ENCODE measurements around the gene DHX16. TPM values are rescaled to one million over a fixed set of nuclear protein-coding genes. Genes with fewer than 3 reads are reported as not detected.

The DHX16 gene
- total and polyA plus RNA-seq, 9 of the 15 experiments (the other 6 are each of a cell fraction or from before 2014, with no cell fraction given) = 14.6 to 66.1 (median 47.5) TPM

DNA sequence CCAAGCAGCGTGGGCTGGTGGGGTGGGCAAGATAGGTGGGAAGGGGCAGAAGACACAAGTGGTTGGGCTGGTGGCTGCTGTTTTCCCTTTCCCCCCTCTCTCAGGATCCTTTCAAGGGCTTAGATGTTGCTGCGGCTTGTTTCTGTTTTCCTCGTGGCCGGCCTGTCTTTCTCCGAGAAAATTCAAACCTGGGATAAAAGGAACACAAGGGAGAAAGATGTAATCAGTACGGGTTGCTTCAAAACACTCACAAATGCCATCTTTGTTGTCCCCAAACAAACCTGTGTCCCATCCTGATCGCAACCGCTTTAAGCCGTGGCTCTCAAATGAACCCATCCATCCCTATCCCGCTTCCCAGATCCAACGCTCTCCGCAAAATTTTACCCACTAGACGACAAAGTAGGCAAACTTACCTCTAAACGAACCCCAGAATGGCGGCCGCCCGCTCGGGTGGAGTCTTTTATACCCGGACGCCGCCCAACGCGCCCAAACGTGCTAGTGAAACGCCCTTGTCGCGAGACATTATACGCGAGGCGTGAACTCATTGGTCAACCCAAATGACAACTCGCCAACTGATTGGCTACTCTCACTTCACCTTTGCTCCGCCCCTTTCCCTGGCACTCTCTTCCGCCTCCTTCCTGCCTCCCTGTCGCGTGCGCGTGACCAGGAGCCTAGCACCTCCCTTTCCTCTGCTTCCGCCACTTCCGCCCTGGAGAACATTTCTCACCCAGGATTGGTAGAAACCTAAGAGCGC is 55.8 kb downstream of the DHX16 start, which contains the start of gene PPP1R10 (continued):
- 0 out of 2 replicates have a peak, but pooled peaks have one; percentile 95 for TF ChIP-seq KAT7 (CRISPR knock-in tag; IDR thresholded peaks at IDR 0.05; ENCODE audit: borderline replicate concordance)
- TF ChIP-seq, protein P1, sequence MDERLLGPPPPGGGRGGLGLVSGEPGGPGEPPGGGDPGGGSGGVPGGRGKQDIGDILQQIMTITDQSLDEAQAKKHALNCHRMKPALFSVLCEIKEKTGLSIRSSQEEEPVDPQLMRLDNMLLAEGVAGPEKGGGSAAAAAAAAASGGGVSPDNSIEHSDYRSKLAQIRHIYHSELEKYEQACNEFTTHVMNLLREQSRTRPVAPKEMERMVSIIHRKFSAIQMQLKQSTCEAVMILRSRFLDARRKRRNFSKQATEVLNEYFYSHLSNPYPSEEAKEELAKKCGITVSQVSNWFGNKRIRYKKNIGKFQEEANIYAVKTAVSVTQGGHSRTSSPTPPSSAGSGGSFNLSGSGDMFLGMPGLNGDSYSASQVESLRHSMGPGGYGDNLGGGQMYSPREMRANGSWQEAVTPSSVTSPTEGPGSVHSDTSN (CRISPR knock-in tag; IDR thresholded peaks at IDR 0.05; ENCODE audit: low read depth) = no peak
- TF ChIP-seq, protein P1 (tag; conservative IDR thresholded peaks at IDR 0.05; ENCODE audit: low read depth) = no peak
- peak; percentile 87 for TF ChIP-seq ZBTB17 (CRISPR knock-in tag; IDR thresholded peaks at IDR 0.05)
- TF ChIP-seq, protein P2, sequence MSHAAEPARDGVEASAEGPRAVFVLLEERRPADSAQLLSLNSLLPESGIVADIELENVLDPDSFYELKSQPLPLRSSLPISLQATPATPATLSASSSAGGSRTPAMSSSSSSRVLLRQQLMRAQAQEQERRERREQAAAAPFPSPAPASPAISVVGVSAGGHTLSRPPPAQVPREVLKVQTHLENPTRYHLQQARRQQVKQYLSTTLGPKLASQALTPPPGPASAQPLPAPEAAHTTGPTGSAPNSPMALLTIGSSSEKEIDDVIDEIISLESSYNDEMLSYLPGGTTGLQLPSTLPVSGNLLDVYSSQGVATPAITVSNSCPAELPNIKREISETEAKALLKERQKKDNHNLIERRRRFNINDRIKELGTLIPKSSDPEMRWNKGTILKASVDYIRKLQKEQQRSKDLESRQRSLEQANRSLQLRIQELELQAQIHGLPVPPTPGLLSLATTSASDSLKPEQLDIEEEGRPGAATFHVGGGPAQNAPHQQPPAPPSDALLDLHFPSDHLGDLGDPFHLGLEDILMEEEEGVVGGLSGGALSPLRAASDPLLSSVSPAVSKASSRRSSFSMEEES (CRISPR knock-in tag; IDR thresholded peaks at IDR 0.05) = peak; percentile 61; the same call in 1 of the 2 replicates
- TF ChIP-seq ATF1 (CRISPR knock-in tag; IDR thresholded peaks at IDR 0.05) = no peak; the same call in 1 of the 2 replicates
- TF ChIP-seq ATF1 (tag; IDR thresholded peaks at IDR 0.05) = peak; percentile 98
- TF ChIP-seq ZFX (CRISPR knock-in tag; IDR thresholded peaks at IDR 0.05) = peak; percentile 70; the same call in 1 of the 2 replicates
- TF ChIP-seq ADNP (tag; IDR thresholded peaks at IDR 0.05) = no peak
- TF ChIP-seq RBBP5 (IDR thresholded peaks at IDR 0.05; ENCODE audit: borderline replicate concordance, insufficient read depth, low read length, poor library complexity, severe bottlenecking) = peak; percentile 63
- TF ChIP-seq BMI1 (IDR thresholded peaks at IDR 0.05; ENCODE audit: low read length) = no peak
- TF ChIP-seq RFX1 (IDR thresholded peaks at IDR 0.05) = no peak; the same call in 1 of the 2 replicates
- TF ChIP-seq, protein P3, sequence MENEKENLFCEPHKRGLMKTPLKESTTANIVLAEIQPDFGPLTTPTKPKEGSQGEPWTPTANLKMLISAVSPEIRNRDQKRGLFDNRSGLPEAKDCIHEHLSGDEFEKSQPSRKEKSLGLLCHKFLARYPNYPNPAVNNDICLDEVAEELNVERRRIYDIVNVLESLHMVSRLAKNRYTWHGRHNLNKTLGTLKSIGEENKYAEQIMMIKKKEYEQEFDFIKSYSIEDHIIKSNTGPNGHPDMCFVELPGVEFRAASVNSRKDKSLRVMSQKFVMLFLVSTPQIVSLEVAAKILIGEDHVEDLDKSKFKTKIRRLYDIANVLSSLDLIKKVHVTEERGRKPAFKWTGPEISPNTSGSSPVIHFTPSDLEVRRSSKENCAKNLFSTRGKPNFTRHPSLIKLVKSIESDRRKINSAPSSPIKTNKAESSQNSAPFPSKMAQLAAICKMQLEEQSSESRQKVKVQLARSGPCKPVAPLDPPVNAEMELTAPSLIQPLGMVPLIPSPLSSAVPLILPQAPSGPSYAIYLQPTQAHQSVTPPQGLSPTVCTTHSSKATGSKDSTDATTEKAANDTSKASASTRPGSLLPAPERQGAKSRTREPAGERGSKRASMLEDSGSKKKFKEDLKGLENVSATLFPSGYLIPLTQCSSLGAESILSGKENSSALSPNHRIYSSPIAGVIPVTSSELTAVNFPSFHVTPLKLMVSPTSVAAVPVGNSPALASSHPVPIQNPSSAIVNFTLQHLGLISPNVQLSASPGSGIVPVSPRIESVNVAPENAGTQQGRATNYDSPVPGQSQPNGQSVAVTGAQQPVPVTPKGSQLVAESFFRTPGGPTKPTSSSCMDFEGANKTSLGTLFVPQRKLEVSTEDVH (IDR thresholded peaks at IDR 0.05; ENCODE audit: low read depth, partially characterized antibody) = peak; percentile 95
- TF ChIP-seq ZNF77 (CRISPR knock-in tag; IDR thresholded peaks at IDR 0.05) = peak; percentile 87; the same call in 1 of the 2 replicates
- no peak for TF ChIP-seq NFE2L1 (tag; IDR thresholded peaks at IDR 0.05; ENCODE audit: borderline replicate concordance, low read depth)
- TF ChIP-seq ZNF41 (CRISPR knock-in tag; conservative IDR thresholded peaks at IDR 0.05) = peak; percentile 82
- TF ChIP-seq, protein P4, sequence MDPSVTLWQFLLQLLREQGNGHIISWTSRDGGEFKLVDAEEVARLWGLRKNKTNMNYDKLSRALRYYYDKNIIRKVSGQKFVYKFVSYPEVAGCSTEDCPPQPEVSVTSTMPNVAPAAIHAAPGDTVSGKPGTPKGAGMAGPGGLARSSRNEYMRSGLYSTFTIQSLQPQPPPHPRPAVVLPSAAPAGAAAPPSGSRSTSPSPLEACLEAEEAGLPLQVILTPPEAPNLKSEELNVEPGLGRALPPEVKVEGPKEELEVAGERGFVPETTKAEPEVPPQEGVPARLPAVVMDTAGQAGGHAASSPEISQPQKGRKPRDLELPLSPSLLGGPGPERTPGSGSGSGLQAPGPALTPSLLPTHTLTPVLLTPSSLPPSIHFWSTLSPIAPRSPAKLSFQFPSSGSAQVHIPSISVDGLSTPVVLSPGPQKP (CRISPR knock-in tag; IDR thresholded peaks at IDR 0.05) = no peak
- no peak for TF ChIP-seq NR3C1 (CRISPR knock-in tag; IDR thresholded peaks at IDR 0.05)
- TF ChIP-seq ZC3H4 (CRISPR knock-in tag; IDR thresholded peaks at IDR 0.05; ENCODE audit: borderline replicate concordance) = peak; percentile 91; the same call in 1 of the 2 replicates

All from K562 (cell line).